NT2/D1 (cell line): ENCODE measurements around the gene HAGHL.

ENCODE experiments used
- DNase-seq: peaks from one replicate; pipeline ENCODE4 v3.0.0-alpha.2; 2011; ENCODE audit warnings: low read depth, low spot score
- H3K27me3 ChIP-seq: 2 replicates; pipeline ENCODE4 v1.6.0; 2011; ENCODE audit warnings: mild to moderate bottlenecking; ENCODE audit not compliant: insufficient read length, insufficient read depth
- H3K36me3 ChIP-seq: 2 replicates; pipeline ENCODE4 v1.6.1; 2011; ENCODE audit warnings: mild to moderate bottlenecking, low read length, mixed read lengths; ENCODE audit not compliant: insufficient read depth, insufficient read length
- H3K4me1 ChIP-seq: 2 replicates; pipeline ENCODE4 v1.5.1; 2011; ENCODE audit not compliant: insufficient read depth, insufficient read length
- H3K4me3 ChIP-seq: 2 replicates; pipeline ENCODE4 v1.5.1; 2011; ENCODE audit warnings: low read depth; ENCODE audit not compliant: insufficient read length
- H3K9ac ChIP-seq: 2 replicates; pipeline ENCODE4 v1.6.0; 2011; ENCODE audit warnings: low read depth; ENCODE audit not compliant: insufficient read length
- H3K9me3 ChIP-seq: 2 replicates; pipeline ENCODE4 v1.5.1; 2011; ENCODE audit warnings: mild to moderate bottlenecking, low read length; ENCODE audit not compliant: insufficient read depth
- SUZ12 ChIP-seq: IDR thresholded peaks from 2 replicates; pipeline ENCODE4 v1.6.1; 2011; ENCODE audit not compliant: insufficient read length, insufficient read depth; ENCODE audit errors: extremely low read depth
- YY1 ChIP-seq: IDR thresholded peaks from 2 replicates; pipeline ENCODE4 v1.6.1; 2011; ENCODE audit not compliant: insufficient read length, insufficient read depth
- ZNF274 ChIP-seq: IDR thresholded peaks from 2 replicates; pipeline ENCODE4 v1.6.1; 2011; ENCODE audit warnings: mild to moderate bottlenecking, low read depth, low read length

HAGHL gene

GRCh38 chr16:734981-735881 is 8.3 kb downstream of the HAGHL start:
- DNase-seq = no peak
- Histone ChIP-seq H3K9me3 (no peaks in the 10 kb centered on the region), H3K9ac (no peak overlapping the region), H3K4me3 (no peak overlapping the region), H3K4me1 (peaks cover 6% of the 10 kb centered on the region), H3K27me3 (no peaks in the 10 kb centered on the region), H3K36me3 (peaks cover 83% of the 10 kb centered on the region)
- TF ChIP-seq YY1 = no peak

- Histone ChIP-seq H3K9ac (no peak overlapping the region), H3K27me3 (no peaks in the 10 kb centered on the region), H3K36me3 (peaks cover 75% of the 10 kb centered on the region), H3K4me3 (no peak overlapping the region), H3K9me3 (no peaks in the 10 kb centered on the region), H3K4me1 (peaks cover 5% of the 10 kb centered on the region)
- TF ChIP-seq SUZ12 (no peak), ZNF274 (no peak), YY1 (no peak)
- DNase-seq = no peak
Measured at GRCh38 chr16:735982-736453, 9.1 kb downstream of the HAGHL start.

- H3K27me3 ChIP-seq = no peaks in the 10 kb centered on the region
- H3K9me3 ChIP-seq = no peaks in the 10 kb centered on the region
- peaks cover 2% of the 10 kb centered on the region for H3K4me1 ChIP-seq
- H3K36me3 ChIP-seq = peaks cover 67% of the 10 kb centered on the region
- TF ChIP-seq ZNF274 (no peak), YY1 (no peak), SUZ12 (no peak)
- H3K9ac ChIP-seq = no peak overlapping the region
- DNase-seq = no peak
- no peak overlapping the region for H3K4me3 ChIP-seq
Measured at GRCh38 chr16:736936-737481, 10.1 kb downstream of the HAGHL start.

GRCh38 chr16:739560-740458 is 12.9 kb downstream of the HAGHL start:
- no peaks in the 10 kb centered on the region for H3K27me3 ChIP-seq
- H3K9ac ChIP-seq = peak overlapping the region; percentile 97
- peaks cover 40% of the 10 kb centered on the region for H3K36me3 ChIP-seq
- no peak for DNase-seq
- peak overlapping the region; percentile 87 for H3K4me3 ChIP-seq
- H3K9me3 ChIP-seq = no peaks in the 10 kb centered on the region
- TF ChIP-seq YY1 (no peak), SUZ12 (no peak), ZNF274 (no peak)
- H3K4me1 ChIP-seq = peaks cover 2% of the 10 kb centered on the region

- DNase-seq = no peak
- no peaks in the 10 kb centered on the region for H3K9me3 ChIP-seq
- H3K9ac ChIP-seq = peak overlapping the region; percentile 97
- no peak for TF ChIP-seq ZNF274
- TF ChIP-seq YY1 = no peak
- TF ChIP-seq SUZ12 = no peak
- H3K36me3 ChIP-seq = peaks cover 34% of the 10 kb centered on the region
- peak overlapping the region; percentile 87 for H3K4me3 ChIP-seq
- H3K4me1 ChIP-seq = peaks cover 2% of the 10 kb centered on the region
- no peaks in the 10 kb centered on the region for H3K27me3 ChIP-seq
Measured at GRCh38 chr16:740459-740763, 13.5 kb downstream of the HAGHL start.

GRCh38 chr16:740764-741505 is 14.0 kb downstream of the HAGHL start, which contains the start of gene CIAO3:
Gene CIAO3, minus strand, starts transcription at chr16:740997. Its CDS starts 12 bp downstream, at chr16:740985.
- H3K27me3 ChIP-seq = no peaks in the 10 kb centered on the region
- peaks cover 29% of the 10 kb centered on the region for H3K36me3 ChIP-seq
- DNase-seq = peak; percentile 90
- TF ChIP-seq ZNF274 = no peak
- TF ChIP-seq YY1 = peak; percentile 93
- H3K9ac ChIP-seq = peak within 1 kb of the TSS; percentile 97
- peaks cover 2% of the 10 kb centered on the region for H3K4me1 ChIP-seq
- peak within 1 kb of the TSS; percentile 87 for H3K4me3 ChIP-seq
- H3K9me3 ChIP-seq = no peaks in the 10 kb centered on the region
